Dendritic cell treated with granulocyte-macrophage colony-stimulating factor and Interleukin-4, amounts not matched to agents 40 ng/mL and 50 ng/mL, for 4 days (primary cell): ENCODE data around the gene RNASE4.
"Not testable (repeated sequence)": the region's sequence is repeated elsewhere in the genome, so short reads cannot be mapped to it uniquely, and the experiment has no call there.

ENCODE experiments used
- H3K27ac Mint-ChIP-seq: one replicate; pipeline ENCODE4 v1.8.0; 2022; ENCODE audit warnings: mild to moderate bottlenecking, mixed read lengths
- H3K27me3 Mint-ChIP-seq: one replicate; pipeline ENCODE4 v1.8.0; 2022; ENCODE audit warnings: mild to moderate bottlenecking, mixed read lengths
- H3K36me3 Mint-ChIP-seq: one replicate; pipeline ENCODE4 v1.8.0; 2022; ENCODE audit warnings: low read depth, mixed read lengths
- H3K4me1 Mint-ChIP-seq: one replicate; pipeline ENCODE4 v1.8.0; 2022; ENCODE audit warnings: low read depth, mixed read lengths
- H3K4me3 Mint-ChIP-seq: one replicate; pipeline ENCODE4 v1.8.0; 2022; ENCODE audit warnings: mild to moderate bottlenecking, moderate library complexity, mixed read lengths
- H3K9me3 Mint-ChIP-seq: one replicate; pipeline ENCODE4 v1.8.0; 2022; ENCODE audit warnings: mixed read lengths
- intact Hi-C: fragments of 100-400 bp; cut with micrococcal nuclease; formaldehyde crosslinking; loops from one replicate; pipeline ENCODE4 v1.15.0; 2022

RNASE4 gene

DNA sequence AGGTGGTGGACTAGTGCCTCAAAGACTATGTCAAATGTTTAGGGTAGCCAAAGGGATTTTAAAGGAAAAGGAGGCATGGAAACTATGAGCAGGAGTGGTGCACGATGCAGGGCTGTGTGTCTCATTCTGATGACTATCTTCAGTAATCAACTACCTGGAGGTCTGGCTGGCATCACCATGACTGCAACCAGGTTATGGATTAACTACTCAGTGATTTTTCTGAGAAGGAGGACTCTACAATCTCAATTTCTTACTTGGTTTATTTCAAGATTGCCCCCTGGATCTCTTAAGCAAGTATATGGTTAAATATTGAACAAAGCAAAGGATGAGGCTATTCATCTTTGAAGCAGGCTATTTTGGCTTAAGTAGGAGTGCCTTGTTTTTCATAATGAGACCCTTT, 42.2 kb downstream of the RNASE4 start:
- Mint-ChIP-seq H3K9me3 (no peaks in the 10 kb centered on the region), H3K27me3 (peaks cover 13% of the 10 kb centered on the region), H3K27ac (peak overlapping the region; percentile 93), H3K4me1 (peaks cover 59% of the 10 kb centered on the region), H3K36me3 (no peaks in the 10 kb centered on the region), H3K4me3 (no peak overlapping the region)
- intact Hi-C loops: no loop called here

- intact Hi-C loops: loop anchor here (5.0 kb wide), 1 partner anchor 34 kb away; no protein-coding TSS in a partner anchor
- no peaks in the 10 kb centered on the region for H3K36me3 Mint-ChIP-seq
Measured at GRCh38 chr14:20730891-20731290, 46.5 kb downstream of the RNASE4 start.

GRCh38 chr14:20732477-20732876, 48.1 kb downstream of the RNASE4 start:
- H3K4me1 Mint-ChIP-seq: peaks cover 48% of the 10 kb centered on the region
- peak overlapping the region; percentile 89 for H3K27ac Mint-ChIP-seq
- H3K4me3 Mint-ChIP-seq: no peak overlapping the region
- no peaks in the 10 kb centered on the region for H3K27me3 Mint-ChIP-seq
- no peaks in the 10 kb centered on the region for H3K9me3 Mint-ChIP-seq
- intact Hi-C loops: loop anchor here (5.0 kb wide), 1 partner anchor 35 kb away; no protein-coding TSS in a partner anchor
- H3K36me3 Mint-ChIP-seq: no peaks in the 10 kb centered on the region

More at GRCh38 chr14:20730891-20731290, 46.5 kb downstream of the RNASE4 start:
- H3K4me1 Mint-ChIP-seq: peaks cover 64% of the 10 kb centered on the region
- H3K9me3 Mint-ChIP-seq: no peaks in the 10 kb centered on the region
- H3K4me3 Mint-ChIP-seq: no peak overlapping the region
- H3K27me3 Mint-ChIP-seq: no peaks in the 10 kb centered on the region
- H3K27ac Mint-ChIP-seq: peak overlapping the region; percentile 89

GRCh38 chr14:20732979-20733635, 48.7 kb downstream of the RNASE4 start:
- Mint-ChIP-seq H3K4me3 (peak overlapping the region; percentile 24), H3K9me3 (no peaks in the 10 kb centered on the region), H3K4me1 (peaks cover 41% of the 10 kb centered on the region), H3K27ac (peak overlapping the region; percentile 89), H3K27me3 (no peaks in the 10 kb centered on the region), H3K36me3 (no peaks in the 10 kb centered on the region)
- intact Hi-C loops: loop anchor here (5.0 kb wide), 1 partner anchor 36 kb away; no protein-coding TSS in a partner anchor

- Mint-ChIP-seq H3K27ac (peak overlapping the region; percentile 89), H3K36me3 (no peaks in the 10 kb centered on the region), H3K9me3 (no peaks in the 10 kb centered on the region), H3K27me3 (no peaks in the 10 kb centered on the region), H3K4me3 (peak overlapping the region; percentile 24), H3K4me1 (peaks cover 41% of the 10 kb centered on the region)
- intact Hi-C loops: loop anchor here (5.0 kb wide), 1 partner anchor 37 kb away; no protein-coding TSS in a partner anchor
Measured at GRCh38 chr14:20733684-20734429, 49.5 kb downstream of the RNASE4 start.

GRCh38 chr14:20734430-20734806, 50.1 kb downstream of the RNASE4 start:
- Mint-ChIP-seq H3K9me3 (no peaks in the 10 kb centered on the region), H3K27me3 (no peaks in the 10 kb centered on the region), H3K27ac (peak overlapping the region; percentile 89), H3K4me1 (peaks cover 41% of the 10 kb centered on the region), H3K4me3 (no peak overlapping the region), H3K36me3 (no peaks in the 10 kb centered on the region)
- intact Hi-C loops: loop anchor here (5.0 kb wide), 1 partner anchor 37 kb away; no protein-coding TSS in a partner anchor

DNA sequence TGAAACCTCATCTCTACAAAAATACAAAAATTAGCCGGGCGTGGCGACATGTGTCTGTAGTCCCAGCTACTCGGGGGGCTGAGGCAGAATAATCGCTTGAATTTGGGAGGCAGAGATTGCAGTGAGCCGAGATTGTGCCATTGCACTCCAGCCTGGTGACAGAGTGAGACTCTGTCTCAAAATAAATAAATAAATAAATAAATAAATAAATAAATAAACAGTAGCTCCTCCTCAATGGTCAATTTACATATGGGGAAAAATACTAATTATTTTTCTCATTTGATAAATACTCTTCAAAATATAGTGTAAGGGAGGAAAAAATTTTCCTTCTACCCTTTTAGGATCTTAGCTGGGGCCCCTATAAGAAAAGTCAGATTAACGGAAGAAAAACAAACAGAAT, 53.9 kb downstream of the RNASE4 start:
- intact Hi-C loops, H3K36me3 Mint-ChIP-seq, H3K27me3 Mint-ChIP-seq, H3K4me3 Mint-ChIP-seq, H3K9me3 Mint-ChIP-seq, H3K27ac Mint-ChIP-seq: not testable (repeated sequence)
- H3K4me1 Mint-ChIP-seq: peaks cover 23% of the 10 kb centered on the region

GRCh38 chr14:20742132-20742531, 57.8 kb downstream of the RNASE4 start:
- H3K27ac Mint-ChIP-seq: no peak overlapping the region
- peaks cover 26% of the 10 kb centered on the region for H3K4me1 Mint-ChIP-seq
- H3K27me3 Mint-ChIP-seq: no peaks in the 10 kb centered on the region
- intact Hi-C loops: no loop called here
- H3K9me3 Mint-ChIP-seq: no peaks in the 10 kb centered on the region
- no peak overlapping the region for H3K4me3 Mint-ChIP-seq
- H3K36me3 Mint-ChIP-seq: no peaks in the 10 kb centered on the region

DNA sequence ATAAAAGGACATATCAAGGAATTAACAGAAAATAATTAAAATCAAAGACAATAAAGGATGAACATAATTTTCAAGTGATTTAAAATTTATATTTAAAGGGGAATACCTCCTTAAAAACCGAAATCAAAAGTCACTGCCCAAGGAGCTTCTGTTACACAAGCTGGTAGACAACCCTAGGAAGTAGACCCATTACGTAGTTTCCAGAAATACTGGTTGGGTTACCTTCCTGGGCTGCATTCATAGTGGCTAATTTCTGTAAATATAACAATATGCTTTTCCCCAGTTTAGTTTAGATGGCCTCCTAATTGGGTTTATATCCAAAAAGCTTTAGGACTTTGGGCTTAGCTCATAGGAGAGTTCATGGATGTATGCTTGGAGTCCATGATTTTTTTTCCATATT, 59.2 kb downstream of the RNASE4 start:
- no peak overlapping the region for H3K27ac Mint-ChIP-seq
- H3K9me3 Mint-ChIP-seq: no peaks in the 10 kb centered on the region
- H3K27me3 Mint-ChIP-seq: no peaks in the 10 kb centered on the region
- no peaks in the 10 kb centered on the region for H3K36me3 Mint-ChIP-seq
- peaks cover 32% of the 10 kb centered on the region for H3K4me1 Mint-ChIP-seq
- H3K4me3 Mint-ChIP-seq: no peak overlapping the region
- intact Hi-C loops: no loop called here

DNA sequence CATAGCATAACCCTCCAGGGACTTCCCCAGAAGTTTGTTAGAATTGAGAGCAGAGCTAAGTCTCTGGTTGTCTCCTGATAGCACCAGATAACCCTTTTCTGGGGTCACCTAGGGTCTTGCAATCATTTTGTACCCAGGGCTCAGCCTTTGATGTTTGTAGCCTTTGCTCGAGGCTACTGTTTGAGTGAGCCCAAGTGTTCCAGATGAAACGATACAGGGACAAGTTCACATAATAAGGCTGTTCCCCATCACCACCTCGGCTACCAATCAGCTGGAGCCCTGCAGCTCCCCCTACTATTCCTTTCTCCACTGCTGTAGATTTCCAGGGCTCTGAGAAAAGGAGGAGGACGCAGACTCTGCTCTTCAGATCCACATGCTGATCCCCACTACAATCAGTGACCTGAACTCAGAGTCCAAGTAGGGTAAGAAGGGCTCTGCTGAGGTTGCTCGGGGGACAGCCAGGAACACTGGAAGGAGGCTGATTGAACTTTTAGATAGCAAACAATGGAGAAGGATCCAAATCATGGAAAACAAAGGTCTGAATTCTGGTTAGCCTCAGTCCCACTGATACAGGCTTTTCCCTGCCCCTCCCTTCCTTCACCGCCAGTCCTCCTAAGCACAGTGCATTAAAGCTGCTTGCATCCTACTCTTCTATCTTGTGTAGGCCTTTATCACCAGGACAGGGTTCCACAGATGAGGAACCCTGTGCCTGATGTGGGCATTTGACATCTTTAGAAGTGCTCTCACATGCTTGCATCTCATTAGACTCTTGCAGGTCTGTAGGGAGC, 61.4 kb downstream of the RNASE4 start, which contains the start of gene EDDM3A:
Gene EDDM3A (plus strand): TSS at position 317 of the 788 bp plus-strand sequence. CDS start 1,694 bp downstream, outside the sequence.
- H3K36me3 Mint-ChIP-seq: no peaks in the 10 kb centered on the region
- H3K4me3 Mint-ChIP-seq: no peak within 1 kb of the TSS
- intact Hi-C loops: loop anchor here (5.0 kb wide), 1 partner anchor 48 kb away; no protein-coding TSS in a partner anchor
- no peaks in the 10 kb centered on the region for H3K27me3 Mint-ChIP-seq
- H3K9me3 Mint-ChIP-seq: peaks cover 3% of the 10 kb centered on the region
- H3K27ac Mint-ChIP-seq: peak within 1 kb of the TSS; percentile 82
- peaks cover 35% of the 10 kb centered on the region for H3K4me1 Mint-ChIP-seq

DNA sequence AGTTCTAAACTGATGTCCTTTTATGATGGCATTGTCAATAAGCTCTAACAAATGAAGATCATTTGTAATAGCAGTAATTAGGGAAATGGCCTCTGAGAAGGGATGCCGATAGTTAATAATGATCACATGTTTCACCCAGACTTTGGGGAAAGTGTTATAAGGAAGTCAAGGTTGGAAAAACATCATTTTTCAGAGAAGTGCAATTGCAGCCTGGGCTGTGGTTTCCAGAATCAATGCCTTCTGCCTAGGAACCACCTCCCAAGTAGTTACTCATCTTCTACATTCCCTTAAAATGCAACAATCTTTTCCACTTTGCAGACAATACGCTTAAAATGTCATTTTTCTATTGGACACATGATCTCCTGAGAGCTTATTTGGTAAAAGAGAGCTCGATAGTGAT, 62.2 kb downstream of the RNASE4 start:
- Mint-ChIP-seq H3K36me3 (peaks cover 2% of the 10 kb centered on the region), H3K27me3 (no peaks in the 10 kb centered on the region), H3K4me1 (peaks cover 35% of the 10 kb centered on the region), H3K27ac (peak overlapping the region; percentile 51), H3K4me3 (no peak overlapping the region), H3K9me3 (peaks cover 10% of the 10 kb centered on the region)
- intact Hi-C loops: loop anchor here (5.0 kb wide), 1 partner anchor 49 kb away; no protein-coding TSS in a partner anchor

DNA sequence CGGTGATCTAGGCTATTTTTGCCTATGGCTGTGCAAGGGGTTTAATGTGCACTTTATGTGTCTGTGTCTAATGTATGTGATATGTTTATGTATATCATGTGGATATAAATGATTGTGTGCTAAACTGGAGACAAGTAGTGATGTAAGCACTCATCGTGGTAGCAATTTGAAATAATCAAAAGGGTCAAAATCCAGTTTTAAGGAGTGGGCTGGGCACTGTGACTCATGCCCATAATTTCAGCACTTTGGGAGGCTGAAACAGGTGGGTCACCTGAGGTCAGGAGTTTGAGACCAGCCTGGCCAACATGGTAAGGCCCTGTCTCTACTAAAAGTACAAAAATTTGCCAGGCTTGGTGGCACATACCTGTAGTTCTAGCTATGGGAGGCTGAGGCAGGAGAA, 64.1 kb downstream of the RNASE4 start:
- Mint-ChIP-seq H3K27ac (no peak overlapping the region), H3K36me3 (peaks cover 21% of the 10 kb centered on the region), H3K27me3 (no peaks in the 10 kb centered on the region), H3K9me3 (peaks cover 28% of the 10 kb centered on the region), H3K4me3 (no peak overlapping the region), H3K4me1 (peaks cover 35% of the 10 kb centered on the region)
- intact Hi-C loops: loop anchor here (5.0 kb wide), 1 partner anchor 51 kb away; no protein-coding TSS in a partner anchor

DNA sequence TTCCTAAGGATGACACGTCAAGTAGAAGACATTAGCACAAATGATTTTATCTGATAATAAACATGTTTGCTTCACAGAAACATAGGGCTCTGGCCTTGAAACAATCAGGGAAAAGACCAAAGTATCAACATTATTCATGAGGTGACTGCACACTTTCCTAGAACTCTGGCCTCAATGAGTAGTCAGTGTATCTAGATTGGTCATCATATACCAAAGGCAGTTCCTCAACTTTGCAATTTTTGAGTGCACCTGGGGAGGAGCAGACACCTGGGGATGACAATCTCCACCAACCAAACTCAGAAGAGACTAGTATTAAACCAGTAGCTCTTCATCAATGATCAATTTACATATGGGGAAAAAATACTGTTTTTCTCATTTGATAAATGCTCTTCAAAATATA, 65.8 kb downstream of the RNASE4 start:
- intact Hi-C loops: no loop called here
- Mint-ChIP-seq H3K9me3 (peaks cover 31% of the 10 kb centered on the region), H3K4me1 (peaks cover 34% of the 10 kb centered on the region), H3K4me3 (no peak overlapping the region), H3K27me3 (no peaks in the 10 kb centered on the region), H3K27ac (no peak overlapping the region), H3K36me3 (peaks cover 22% of the 10 kb centered on the region)
